ENCODE measurements around the gene CCDC88C. TPM values are rescaled to one million over a fixed set of nuclear protein-coding genes. Genes with fewer than 3 reads are reported as not detected.

Gene CCDC88C
- total RNA-seq, 2 experiments from 2014 or later, result 73.7 to 82.8 TPM

- Mint-ChIP-seq H3K4me1 (peaks cover 99% of the 10 kb centered on the region), H3K27me3 (no peaks in the 10 kb centered on the region), H3K27ac (peak overlapping the region; percentile 94), H3K9me3 (ENCODE audit: low read depth) (no peaks in the 10 kb centered on the region), H3K36me3 (ENCODE audit: low read depth) (peaks cover 13% of the 10 kb centered on the region), H3K4me3 (peak overlapping the region; percentile 57)
- POLR2A ChIA-PET, result interaction anchor here (0.5 to 2.3 kb wide), 2 partner anchors 10 to 21 kb away, joined by 4 to 9 read pairs; no protein-coding TSS in a partner anchor
- no peak for DNase-seq
- no peak for ATAC-seq
- CTCF ChIA-PET, result interaction anchor here (0.6 to 1.3 kb wide), 2 partner anchors 23 to 44 kb away, joined by 3 read pairs; no protein-coding TSS in a partner anchor
- intact Hi-C loops (cut with DNase I, micrococcal nuclease), result no loop called here
Measured at GRCh38 chr14:91371011-91371989, 46.3 kb downstream of the CCDC88C start.

- peak; percentile 72 for DNase-seq
- H3K4me3 Mint-ChIP-seq, result peak overlapping the region; percentile 57
- no peaks in the 10 kb centered on the region for H3K27me3 Mint-ChIP-seq
- peak overlapping the region; percentile 94 for H3K27ac Mint-ChIP-seq
- peaks cover 98% of the 10 kb centered on the region for H3K4me1 Mint-ChIP-seq
- intact Hi-C loops (cut with DNase I, micrococcal nuclease), result no loop called here
- CTCF ChIA-PET, result no interaction called here
- POLR2A ChIA-PET, result interaction anchor here (0.7 to 2.3 kb wide), 2 partner anchors 19 to 20 kb away, joined by 3 to 9 read pairs; no protein-coding TSS in a partner anchor
- no peaks in the 10 kb centered on the region for H3K9me3 Mint-ChIP-seq (ENCODE audit: low read depth)
- peak; percentile 14 for ATAC-seq
- H3K36me3 Mint-ChIP-seq (ENCODE audit: low read depth), result peaks cover 9% of the 10 kb centered on the region
Measured at GRCh38 chr14:91369628-91370445, 47.8 kb downstream of the CCDC88C start.

DNA sequence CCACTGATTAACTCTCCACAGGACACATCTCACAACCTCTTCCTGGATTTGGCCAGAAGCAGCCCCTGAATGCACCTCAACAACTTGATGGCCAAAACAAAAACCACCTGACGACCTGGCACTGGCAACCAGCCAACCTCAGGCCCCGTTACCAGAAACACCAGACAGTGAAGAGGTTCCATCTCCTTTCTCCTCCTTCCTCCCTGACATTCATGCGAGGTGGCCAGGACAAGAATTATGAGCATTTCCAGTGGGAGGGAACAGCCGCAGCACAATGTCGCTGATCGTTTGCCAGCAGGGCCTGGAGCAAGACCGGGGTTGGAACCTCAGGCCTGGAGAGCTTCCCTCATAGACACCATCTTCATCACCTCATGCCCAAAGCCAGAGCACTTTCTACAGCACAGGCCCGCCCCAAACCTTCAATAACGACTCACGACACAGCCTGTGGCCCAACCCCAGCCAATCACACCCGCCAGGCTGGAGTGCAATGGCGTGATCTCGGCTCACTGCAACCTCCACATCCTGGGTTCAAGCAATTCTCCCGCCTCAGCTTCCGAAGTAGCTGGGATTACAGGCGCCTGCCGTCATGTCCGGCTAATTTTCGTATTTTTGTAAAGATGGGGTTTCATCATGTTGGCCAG, 48.7 kb downstream of the CCDC88C start:
- no peak overlapping the region for H3K4me3 Mint-ChIP-seq

DNA sequence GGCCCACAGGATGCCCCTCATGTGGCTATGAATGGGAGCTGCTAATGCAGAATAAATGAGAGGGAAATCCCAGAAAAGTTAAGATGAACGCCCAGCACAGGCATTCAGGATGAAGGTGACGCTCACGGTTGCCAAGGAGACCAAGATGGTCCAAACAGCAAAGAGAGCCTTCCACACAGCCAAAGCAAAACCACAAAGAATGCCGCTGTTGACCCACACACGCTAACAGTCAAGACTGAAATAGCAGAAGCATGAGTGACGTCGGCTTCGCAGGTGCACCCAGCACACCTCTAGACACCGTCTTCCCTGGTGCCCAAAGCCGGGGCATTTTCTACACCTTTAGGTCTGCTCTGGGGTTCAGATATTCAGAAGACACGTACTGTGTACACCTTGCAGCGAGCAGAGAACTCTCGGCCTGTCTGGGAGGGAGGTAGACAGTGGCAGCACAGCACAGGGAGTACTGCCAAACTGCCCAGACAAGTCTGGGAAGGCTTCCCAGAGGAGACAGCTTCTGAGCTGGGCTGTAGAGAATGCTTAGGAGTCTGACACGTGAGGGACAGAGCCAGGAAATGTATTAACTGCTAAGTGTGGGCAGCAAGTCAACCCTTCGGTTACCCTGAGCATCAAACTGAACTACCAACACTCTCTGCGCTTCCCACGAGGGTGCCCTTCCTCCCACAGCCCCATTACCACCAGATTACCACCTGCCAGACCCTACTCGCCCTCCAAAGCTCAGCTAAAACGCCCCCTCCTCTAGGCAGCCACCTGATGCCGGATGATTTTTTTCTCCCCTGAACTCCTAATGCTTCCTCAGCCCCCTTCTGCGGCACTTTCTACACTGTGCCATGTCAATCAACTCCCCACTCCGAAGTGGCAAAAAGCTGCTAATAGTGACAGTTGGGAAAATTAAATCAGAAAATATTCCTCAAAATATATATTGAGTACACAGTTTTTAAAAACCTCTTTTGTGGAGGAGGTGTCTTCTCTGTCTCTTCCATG, 50.1 kb downstream of the CCDC88C start:
- CTCF ChIA-PET, result interaction anchor here (0.8 to 3.5 kb wide), 6 partner anchors 8 to 44 kb away, joined by 3 to 24 read pairs (median 4); no protein-coding TSS in a partner anchor
- DNase-seq (peak; percentile 75), ATAC-seq (peak; percentile 49)
- Mint-ChIP-seq H3K4me3 (peak overlapping the region; percentile 43), H3K4me1 (peaks cover 87% of the 10 kb centered on the region), H3K36me3 (ENCODE audit: low read depth) (peaks cover 2% of the 10 kb centered on the region), H3K27ac (peak overlapping the region; percentile 61), H3K27me3 (no peaks in the 10 kb centered on the region), H3K9me3 (ENCODE audit: low read depth) (no peaks in the 10 kb centered on the region)
- POLR2A ChIA-PET, result interaction anchor here (1.2 kb wide), 1 partner anchor 49 kb away, joined by 3 read pairs; no protein-coding TSS in a partner anchor
- intact Hi-C loops (cut with DNase I, micrococcal nuclease), result loop anchor here in 1 of 2 experiments (1.0 kb wide), 1 partner anchor 16 kb away; no protein-coding TSS in a partner anchor

More for the DNA sequence above, 48.7 kb downstream of the CCDC88C start:
- peaks cover 2% of the 10 kb centered on the region for H3K36me3 Mint-ChIP-seq (ENCODE audit: low read depth)
- H3K27me3 Mint-ChIP-seq, result no peaks in the 10 kb centered on the region
- H3K27ac Mint-ChIP-seq, result peak overlapping the region; percentile 76
- ChIA-PET CTCF (interaction anchor here (0.8 to 1.3 kb wide), 3 partner anchors 13 to 45 kb away, joined by 3 read pairs; no protein-coding TSS in a partner anchor), POLR2A (no interaction called here)
- no peak for ATAC-seq
- H3K9me3 Mint-ChIP-seq (ENCODE audit: low read depth), result no peaks in the 10 kb centered on the region
- intact Hi-C loops (cut with DNase I, micrococcal nuclease), result no loop called here
- peaks cover 98% of the 10 kb centered on the region for H3K4me1 Mint-ChIP-seq
- peak; percentile 52 for DNase-seq

GRCh38 chr14:91366749-91367148, 50.9 kb downstream of the CCDC88C start:
- intact Hi-C loops (cut with DNase I, micrococcal nuclease), result loop anchor here in 1 of 2 experiments (1.0 kb wide), 1 partner anchor 15 kb away; no protein-coding TSS in a partner anchor
- no peak for DNase-seq
- ChIA-PET POLR2A (interaction anchor here (1.2 kb wide), 1 partner anchor 49 kb away, joined by 3 read pairs; no protein-coding TSS in a partner anchor), CTCF (interaction anchor here (0.6 to 3.5 kb wide), 6 partner anchors 9 to 589 kb away, joined by 3 to 24 read pairs (median 4); no protein-coding TSS in a partner anchor)
- Mint-ChIP-seq H3K36me3 (ENCODE audit: low read depth) (peaks cover 2% of the 10 kb centered on the region), H3K4me3 (peak overlapping the region; percentile 43), H3K9me3 (ENCODE audit: low read depth) (no peaks in the 10 kb centered on the region), H3K4me1 (peaks cover 85% of the 10 kb centered on the region), H3K27ac (peak overlapping the region; percentile 61), H3K27me3 (no peaks in the 10 kb centered on the region)
- no peak for ATAC-seq

GRCh38 chr14:91365552-91365951, 52.1 kb downstream of the CCDC88C start:
- no peaks in the 10 kb centered on the region for H3K9me3 Mint-ChIP-seq (ENCODE audit: low read depth)
- DNase-seq (no peak), ATAC-seq (no peak)
- H3K4me1 Mint-ChIP-seq, result peaks cover 84% of the 10 kb centered on the region
- H3K4me3 Mint-ChIP-seq, result no peak overlapping the region
- peak overlapping the region; percentile 56 for H3K27ac Mint-ChIP-seq
- intact Hi-C loops (cut with DNase I, micrococcal nuclease), result no loop called here
- peaks cover 2% of the 10 kb centered on the region for H3K36me3 Mint-ChIP-seq (ENCODE audit: low read depth)
- CTCF ChIA-PET, result interaction anchor here (3.5 kb wide), 1 partner anchor 11 kb away, joined by 24 read pairs; no protein-coding TSS in a partner anchor
- POLR2A ChIA-PET, result interaction anchor here (0.6 kb wide), 1 partner anchor 15 kb away, joined by 6 read pairs; no protein-coding TSS in a partner anchor
- H3K27me3 Mint-ChIP-seq, result no peaks in the 10 kb centered on the region

GRCh38 chr14:91364524-91365270, 52.9 kb downstream of the CCDC88C start:
- Mint-ChIP-seq H3K4me3 (no peak overlapping the region), H3K9me3 (ENCODE audit: low read depth) (no peaks in the 10 kb centered on the region), H3K27me3 (no peaks in the 10 kb centered on the region), H3K36me3 (ENCODE audit: low read depth) (peaks cover 3% of the 10 kb centered on the region), H3K27ac (peak overlapping the region; percentile 42), H3K4me1 (peaks cover 80% of the 10 kb centered on the region)
- ChIA-PET POLR2A (interaction anchor here (0.6 to 0.7 kb wide), 2 partner anchors 8 to 742 kb away, joined by 3 to 4 read pairs; no protein-coding TSS in a partner anchor), CTCF (interaction anchor here (0.6 to 3.5 kb wide), 3 partner anchors 10 to 41 kb away, joined by 3 to 24 read pairs (median 3); no protein-coding TSS in a partner anchor)
- DNase-seq (no peak), ATAC-seq (no peak)
- intact Hi-C loops (cut with DNase I, micrococcal nuclease), result no loop called here

GRCh38 chr14:91363776-91364523, 53.7 kb downstream of the CCDC88C start:
- no peaks in the 10 kb centered on the region for H3K9me3 Mint-ChIP-seq (ENCODE audit: low read depth)

More at GRCh38 chr14:91363776-91364523, 53.7 kb downstream of the CCDC88C start:
- Mint-ChIP-seq H3K36me3 (ENCODE audit: low read depth) (peaks cover 8% of the 10 kb centered on the region), H3K4me3 (no peak overlapping the region), H3K4me1 (peaks cover 77% of the 10 kb centered on the region), H3K27ac (peak overlapping the region; percentile 42), H3K27me3 (no peaks in the 10 kb centered on the region)
- ChIA-PET POLR2A (interaction anchor here (0.7 kb wide), 1 partner anchor 9 kb away, joined by 4 read pairs; no protein-coding TSS in a partner anchor), CTCF (interaction anchor here (0.6 to 3.5 kb wide), 3 partner anchors 9 to 57 kb away, joined by 3 to 24 read pairs (median 4); no protein-coding TSS in a partner anchor)
- intact Hi-C loops (cut with DNase I, micrococcal nuclease), result no loop called here
- no peak for DNase-seq
- ATAC-seq, result peak; percentile 16

Measured in activated CD4-positive, alpha-beta T cell treated with anti-CD3 and anti-CD28 coated beads for 36 hours (primary cell).